T-helper 17 cell (primary cell): ENCODE results near the gene CLEC1A. TPM values are rescaled to one million over a fixed set of nuclear protein-coding genes. Genes with fewer than 3 reads are reported as not detected.
"Not testable (repeated sequence)": the region's sequence is repeated elsewhere in the genome, so short reads cannot be mapped to it uniquely, and the experiment has no call there.

ENCODE experiments used
- ATAC-seq: fragments of 150-1000 bp; cut with Tn5 transposase; 2 replicates; pipeline ENCODE4 v1.10.0; 2021; ENCODE audit warnings: mild to moderate bottlenecking, moderate library complexity
- DNase-seq, 3 donors: peaks; one replicate each; pipeline versions ENCODE4 v3.0.0 to v3.0.0-alpha.2; 2020 to 2021
- H3K9me3 ChIP-seq: one replicate; pipeline ENCODE4 v1.7.0; 2013; ENCODE audit warnings: low read length, mild to moderate bottlenecking; ENCODE audit not compliant: control insufficient read depth, poor library complexity, severe bottlenecking
- H3K27ac Mint-ChIP-seq: one replicate; pipeline ENCODE4 v1.8.0; 2022; ENCODE audit warnings: mild to moderate bottlenecking, moderate library complexity, mixed read lengths
- H3K27me3 Mint-ChIP-seq: one replicate; pipeline ENCODE4 v1.8.0; 2022; ENCODE audit warnings: mixed read lengths
- H3K36me3 Mint-ChIP-seq: one replicate; pipeline ENCODE4 v1.8.0; 2022; ENCODE audit warnings: low read depth, mixed read lengths
- H3K4me1 Mint-ChIP-seq: one replicate; pipeline ENCODE4 v1.8.0; 2022; ENCODE audit warnings: mild to moderate bottlenecking, mixed read lengths
- H3K4me3 Mint-ChIP-seq: one replicate; pipeline ENCODE4 v1.8.0; 2022; ENCODE audit warnings: mild to moderate bottlenecking, moderate library complexity, mixed read lengths
- total RNA-seq, 4 donors: library from RNA in 2 of 4; stranded (reverse) in 2 of 4; gene quantifications; one replicate each; pipeline ENCODE4 v1.2.3 and lab custom pipeline; 2022 to 2026

Gene CLEC1A
- total RNA-seq, 2 donors from 2014 or later: not detected

DNA sequence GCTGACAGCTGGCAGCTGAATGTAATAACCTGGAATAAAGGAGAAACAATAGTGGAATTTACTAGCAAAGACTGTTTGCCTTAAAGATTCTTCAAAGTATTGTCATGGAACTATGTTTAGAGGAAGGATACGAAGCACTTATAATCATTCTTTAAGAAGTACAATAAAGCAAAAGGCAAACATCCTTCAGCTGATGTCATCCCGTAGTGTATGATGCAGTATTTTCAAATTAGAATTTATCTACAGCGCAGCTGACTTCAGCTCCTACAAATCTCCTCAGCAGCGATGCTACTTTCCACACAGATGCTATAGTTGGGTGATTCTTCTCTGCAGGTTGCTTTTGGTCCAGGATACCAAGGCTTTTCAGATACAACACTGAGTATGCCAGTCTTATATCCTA is 31.5 kb downstream of the CLEC1A start:
- no peaks in the 10 kb centered on the region for H3K9me3 ChIP-seq
- no peak overlapping the region for H3K27ac Mint-ChIP-seq
- H3K36me3 Mint-ChIP-seq: no peaks in the 10 kb centered on the region
- peaks cover 65% of the 10 kb centered on the region for H3K27me3 Mint-ChIP-seq
- DNase-seq (no peak), ATAC-seq (no peak)
- H3K4me3 Mint-ChIP-seq: no peak overlapping the region
- H3K4me1 Mint-ChIP-seq: no peaks in the 10 kb centered on the region

DNA sequence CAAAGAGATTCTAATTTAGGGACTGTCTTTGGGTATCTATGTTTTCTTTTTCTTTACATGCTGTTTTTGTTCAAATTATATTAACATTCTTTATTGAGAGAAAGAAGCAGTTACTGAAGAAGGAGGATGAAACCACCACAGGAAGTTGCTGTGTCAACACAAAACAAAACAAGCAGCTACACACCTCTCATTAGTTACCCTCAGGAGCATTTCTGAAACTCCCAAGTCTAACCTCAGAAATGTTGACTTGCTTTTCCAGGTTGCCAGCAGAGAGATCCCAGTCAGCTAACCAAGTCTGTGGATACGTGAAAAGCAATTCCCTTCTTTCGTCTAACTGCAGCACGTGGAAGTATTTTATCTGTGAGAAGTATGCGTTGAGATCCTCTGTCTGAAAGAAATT is 33.5 kb downstream of the CLEC1A start:
- Mint-ChIP-seq H3K27ac (no peak overlapping the region), H3K27me3 (peaks cover 58% of the 10 kb centered on the region), H3K4me3 (no peak overlapping the region), H3K4me1 (no peaks in the 10 kb centered on the region), H3K36me3 (no peaks in the 10 kb centered on the region)
- ATAC-seq: no peak
- H3K9me3 ChIP-seq: no peaks in the 10 kb centered on the region
- DNase-seq: no peak

DNA sequence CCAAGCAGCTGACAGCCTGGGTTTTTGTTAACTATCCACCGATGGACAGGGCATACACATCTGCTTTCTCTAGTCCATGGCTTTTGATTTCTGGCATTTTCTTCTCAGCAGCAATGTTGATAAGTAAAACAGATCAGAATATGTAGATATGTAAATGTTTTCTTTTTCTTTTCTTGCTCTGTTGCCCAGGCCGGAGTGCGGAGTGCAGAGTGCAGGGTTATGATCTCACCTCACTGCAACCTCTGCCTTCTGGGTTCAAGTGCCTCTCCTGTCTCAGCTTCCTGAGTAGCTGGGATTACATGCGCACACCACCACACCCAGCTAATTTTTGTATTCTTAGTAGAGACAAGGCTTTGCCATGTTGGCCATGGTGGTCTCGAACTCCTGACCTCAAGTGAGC is 40.4 kb downstream of the CLEC1A start:
- no peaks in the 10 kb centered on the region for H3K4me1 Mint-ChIP-seq
- H3K27ac Mint-ChIP-seq: no peak overlapping the region
- ATAC-seq (no peak), DNase-seq (no peak)
- H3K27me3 Mint-ChIP-seq: peaks cover 14% of the 10 kb centered on the region
- no peak overlapping the region for H3K4me3 Mint-ChIP-seq
- no peaks in the 10 kb centered on the region for H3K36me3 Mint-ChIP-seq
- no peaks in the 10 kb centered on the region for H3K9me3 ChIP-seq

DNA sequence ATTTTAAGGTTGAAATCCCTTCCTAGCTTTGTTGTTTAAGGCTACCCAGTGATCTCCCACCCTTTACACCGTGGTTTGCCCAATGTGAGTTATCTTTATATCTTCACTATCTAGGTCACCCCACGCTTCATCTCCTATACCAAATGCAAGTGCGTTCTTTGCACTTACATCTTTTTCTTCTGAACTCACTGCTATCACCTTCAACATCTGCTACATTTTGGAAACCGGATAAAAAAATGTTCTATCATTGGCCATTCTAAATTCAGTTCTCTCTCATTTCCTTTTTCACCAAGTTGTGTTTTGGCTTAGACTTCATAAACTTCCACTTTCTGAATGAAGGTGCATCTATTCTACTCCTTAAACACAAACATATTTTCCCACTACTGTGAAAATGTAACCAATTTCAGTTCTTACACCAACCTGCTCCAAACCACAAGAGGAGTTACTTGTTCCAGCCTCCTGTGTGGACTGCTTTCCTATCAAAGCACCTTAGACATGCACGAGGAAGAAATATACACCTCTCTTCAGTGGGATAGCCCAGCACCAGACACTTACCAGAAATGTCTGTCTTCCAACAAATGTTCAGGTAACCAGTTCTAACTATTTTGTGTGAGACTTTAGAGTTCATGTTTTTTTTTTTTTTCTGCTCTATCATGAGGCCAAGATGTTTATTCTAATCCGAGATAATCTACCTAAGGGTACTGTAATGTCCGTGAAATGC is 46.4 kb downstream of the CLEC1A start:
- no peaks in the 10 kb centered on the region for H3K9me3 ChIP-seq
- H3K27ac Mint-ChIP-seq: no peak overlapping the region
- H3K4me1 Mint-ChIP-seq: peaks cover 8% of the 10 kb centered on the region
- ATAC-seq (no peak), DNase-seq (no peak)
- peaks cover 54% of the 10 kb centered on the region for H3K27me3 Mint-ChIP-seq
- H3K36me3 Mint-ChIP-seq: no peaks in the 10 kb centered on the region
- no peak overlapping the region for H3K4me3 Mint-ChIP-seq

DNA sequence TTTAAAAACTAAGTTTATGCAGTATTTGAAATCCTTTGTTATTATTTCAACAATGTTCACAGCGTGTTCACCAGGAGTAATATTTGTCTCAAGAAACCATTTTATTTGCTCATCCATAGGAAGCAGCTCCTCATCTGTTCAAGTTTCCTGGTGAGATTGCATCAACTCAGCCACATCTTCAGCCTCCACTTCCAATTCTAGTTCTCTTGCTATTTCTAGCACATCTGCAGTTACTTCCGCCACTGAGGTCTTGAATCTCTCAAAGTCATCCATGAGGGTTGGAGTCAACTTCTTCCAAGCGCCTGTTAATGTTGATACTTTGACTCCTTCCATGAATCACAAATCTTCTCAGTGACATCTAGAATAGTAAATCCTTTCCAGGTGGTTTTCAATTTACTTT is 50.3 kb downstream of the CLEC1A start:
- no peak overlapping the region for H3K27ac Mint-ChIP-seq
- no peaks in the 10 kb centered on the region for H3K36me3 Mint-ChIP-seq
- H3K27me3 Mint-ChIP-seq: peaks cover 76% of the 10 kb centered on the region
- H3K4me1 Mint-ChIP-seq: peaks cover 8% of the 10 kb centered on the region
- DNase-seq (no peak), ATAC-seq (no peak)
- no peak overlapping the region for H3K4me3 Mint-ChIP-seq
- no peaks in the 10 kb centered on the region for H3K9me3 ChIP-seq

DNA sequence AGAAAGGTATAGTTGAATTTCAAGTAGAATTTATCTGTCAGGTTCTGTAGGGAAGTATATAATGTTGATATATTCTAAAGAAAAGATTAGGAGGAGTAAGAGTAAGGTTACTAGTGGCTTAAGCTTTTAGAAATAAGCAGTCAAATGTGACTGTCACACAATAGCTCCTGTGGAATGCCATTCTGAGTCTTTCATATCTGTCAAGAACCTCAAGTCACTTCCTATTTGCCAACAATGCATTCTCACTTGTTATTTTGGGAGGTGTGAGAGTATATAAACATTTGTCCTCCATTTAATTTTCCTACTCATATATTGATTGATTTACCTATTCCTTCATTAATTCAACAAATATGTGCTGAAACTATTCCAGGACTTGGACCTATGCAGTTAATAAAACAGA is 56.6 kb downstream of the CLEC1A start:
- Mint-ChIP-seq H3K27ac (no peak overlapping the region), H3K4me3 (no peak overlapping the region), H3K36me3 (peaks cover 2% of the 10 kb centered on the region), H3K4me1 (no peaks in the 10 kb centered on the region), H3K27me3 (peaks cover 80% of the 10 kb centered on the region)
- ATAC-seq: no peak
- no peak for DNase-seq
- no peaks in the 10 kb centered on the region for H3K9me3 ChIP-seq

DNA sequence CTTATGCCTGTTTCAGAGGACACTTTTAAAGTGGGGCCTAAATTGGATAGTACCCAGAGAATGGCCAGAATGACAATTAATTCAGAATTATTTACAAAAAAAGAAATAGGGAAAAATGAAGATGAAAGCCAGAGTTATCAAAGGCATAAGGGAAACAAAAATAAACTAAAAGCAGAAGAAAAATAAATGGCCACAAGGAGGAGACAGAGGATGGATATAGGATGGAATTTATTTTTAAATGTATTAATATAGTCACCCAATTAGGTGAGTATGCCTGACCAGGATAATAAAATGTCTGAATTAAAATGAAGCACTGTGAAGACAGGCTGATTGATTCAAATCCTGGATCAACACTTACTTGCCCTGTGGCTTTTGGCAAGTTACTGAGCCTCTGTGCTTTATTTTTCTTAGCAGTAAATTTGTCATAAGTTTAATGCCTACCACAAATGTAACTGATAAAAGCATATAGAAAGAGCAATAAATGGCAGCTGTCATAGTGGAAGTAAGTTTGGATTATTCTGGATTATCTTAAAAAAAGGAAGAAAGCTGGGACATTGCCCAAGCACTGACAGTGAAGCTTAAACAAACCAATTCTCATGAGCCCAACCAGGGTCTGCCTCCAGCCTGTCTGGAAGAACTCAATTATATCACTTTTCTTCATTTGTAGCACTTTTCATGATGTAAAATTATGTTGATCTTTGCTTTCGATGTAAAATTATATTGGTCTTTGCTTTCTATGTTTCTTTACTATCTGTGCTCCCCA is 64.8 kb downstream of the CLEC1A start:
- Mint-ChIP-seq H3K4me3 (no peak overlapping the region), H3K36me3 (peaks cover 4% of the 10 kb centered on the region), H3K27ac (no peak overlapping the region), H3K27me3 (peaks cover 79% of the 10 kb centered on the region), H3K4me1 (no peaks in the 10 kb centered on the region)
- DNase-seq (no peak), ATAC-seq (no peak)
- H3K9me3 ChIP-seq: no peaks in the 10 kb centered on the region

DNA sequence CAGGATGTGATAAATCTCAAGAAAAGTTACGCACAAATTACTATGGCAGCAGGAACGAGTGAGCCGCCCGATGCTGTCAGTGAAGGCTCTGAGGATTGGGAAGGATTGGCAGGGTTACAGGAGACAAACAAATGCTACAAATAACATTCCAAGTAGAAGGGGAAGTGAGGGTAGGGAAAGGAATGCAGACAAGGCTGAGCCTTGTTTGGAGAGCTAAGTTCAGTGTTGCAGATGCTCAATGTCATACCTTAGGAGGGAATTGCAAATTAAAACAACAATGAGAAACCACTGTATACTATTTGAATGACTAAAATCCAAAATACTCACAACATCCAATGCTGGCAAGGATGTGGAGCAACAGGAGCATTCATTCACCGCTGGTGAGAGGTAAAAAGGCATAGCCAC is 67.0 kb downstream of the CLEC1A start:
- no peak for DNase-seq
- no peak overlapping the region for H3K4me3 Mint-ChIP-seq
- H3K36me3 Mint-ChIP-seq: peaks cover 4% of the 10 kb centered on the region

DNA sequence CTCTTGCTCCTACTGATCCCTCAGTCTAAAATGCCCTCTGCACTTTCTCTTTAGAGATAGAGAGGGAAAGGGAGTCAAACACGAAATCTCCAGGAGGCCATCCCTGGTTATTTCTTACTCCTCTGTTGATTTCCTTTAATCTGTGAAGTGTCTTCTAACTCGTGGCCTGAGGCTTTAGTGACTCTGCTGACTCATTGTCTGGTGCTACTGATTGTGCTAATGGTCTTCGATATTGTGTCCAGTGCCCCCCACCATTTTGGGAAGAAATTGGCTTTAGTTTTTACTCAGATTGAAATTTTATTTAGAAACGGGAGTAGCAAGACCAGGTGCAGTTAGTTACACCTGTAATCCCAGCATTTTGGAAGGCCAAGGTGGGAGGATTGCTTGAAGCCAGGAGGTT is 67.5 kb downstream of the CLEC1A start:
- Mint-ChIP-seq H3K36me3 (peaks cover 4% of the 10 kb centered on the region), H3K4me1 (no peaks in the 10 kb centered on the region), H3K27ac (no peak overlapping the region), H3K27me3 (peaks cover 55% of the 10 kb centered on the region), H3K4me3 (no peak overlapping the region)
- H3K9me3 ChIP-seq: no peaks in the 10 kb centered on the region
- ATAC-seq (no peak), DNase-seq (no peak)

More for the DNA sequence above, 67.0 kb downstream of the CLEC1A start:
- H3K27me3 Mint-ChIP-seq: peaks cover 60% of the 10 kb centered on the region
- H3K27ac Mint-ChIP-seq: no peak overlapping the region
- H3K9me3 ChIP-seq: no peaks in the 10 kb centered on the region
- ATAC-seq: no peak
- H3K4me1 Mint-ChIP-seq: no peaks in the 10 kb centered on the region

DNA sequence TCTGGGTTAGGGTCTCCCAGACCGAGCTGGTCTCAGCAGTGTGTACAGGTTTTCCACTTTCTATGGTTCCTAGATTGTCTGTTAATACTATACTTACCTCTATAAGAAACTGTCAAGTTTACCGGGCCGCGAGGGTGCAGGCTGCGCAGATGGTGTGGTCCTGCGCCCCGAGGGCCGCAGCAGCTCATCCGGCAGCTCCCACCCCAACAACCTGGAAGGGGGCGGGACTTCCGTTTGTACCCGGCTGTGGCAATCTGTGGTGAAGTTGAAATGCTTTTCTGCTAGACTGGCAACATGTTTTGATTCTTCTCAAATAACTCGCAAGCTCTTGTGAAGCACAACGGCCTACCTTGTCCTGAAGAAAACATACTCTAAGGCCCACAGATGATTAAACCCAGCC is 68.3 kb downstream of the CLEC1A start, which contains the start of gene CLEC9A:
Gene CLEC9A, plus strand, starts transcription at position 237 of the 400 bp plus-strand sequence. CDS start 22,006 bp downstream, outside the sequence.
- H3K4me3 Mint-ChIP-seq: no peak within 1 kb of the TSS

DNA sequence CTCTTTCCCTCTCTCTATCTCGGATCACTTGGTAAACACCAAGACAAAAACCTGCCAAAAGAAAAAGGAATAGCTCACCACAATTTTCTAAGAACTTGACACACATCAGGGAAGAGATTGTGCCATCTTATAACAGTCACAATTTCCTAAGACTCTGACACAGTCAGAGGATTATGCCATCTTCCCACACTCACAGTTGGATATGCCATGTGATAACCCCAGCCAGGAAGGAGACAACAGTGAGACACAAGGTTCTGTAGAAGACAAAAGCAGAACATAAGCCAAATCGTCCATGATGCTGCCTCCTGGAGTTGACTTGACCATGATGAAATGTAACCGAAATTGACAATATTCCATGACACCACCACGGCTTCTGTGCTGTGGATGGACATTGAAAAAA is 71.1 kb downstream of the CLEC1A start:
- Mint-ChIP-seq H3K27me3 (peaks cover 41% of the 10 kb centered on the region), H3K4me3 (no peak overlapping the region), H3K36me3 (peaks cover 4% of the 10 kb centered on the region), H3K27ac (no peak overlapping the region), H3K4me1 (no peaks in the 10 kb centered on the region)
- ATAC-seq: no peak
- no peak for DNase-seq
- no peaks in the 10 kb centered on the region for H3K9me3 ChIP-seq

More for the DNA sequence above, 68.3 kb downstream of the CLEC1A start, which contains the start of gene CLEC9A:
- no peak for ATAC-seq
- Mint-ChIP-seq H3K36me3 (peaks cover 4% of the 10 kb centered on the region), H3K27me3 (peaks cover 51% of the 10 kb centered on the region), H3K4me1 (no peaks in the 10 kb centered on the region), H3K27ac (no peak within 1 kb of the TSS)
- DNase-seq: no peak
- H3K9me3 ChIP-seq: no peaks in the 10 kb centered on the region

DNA sequence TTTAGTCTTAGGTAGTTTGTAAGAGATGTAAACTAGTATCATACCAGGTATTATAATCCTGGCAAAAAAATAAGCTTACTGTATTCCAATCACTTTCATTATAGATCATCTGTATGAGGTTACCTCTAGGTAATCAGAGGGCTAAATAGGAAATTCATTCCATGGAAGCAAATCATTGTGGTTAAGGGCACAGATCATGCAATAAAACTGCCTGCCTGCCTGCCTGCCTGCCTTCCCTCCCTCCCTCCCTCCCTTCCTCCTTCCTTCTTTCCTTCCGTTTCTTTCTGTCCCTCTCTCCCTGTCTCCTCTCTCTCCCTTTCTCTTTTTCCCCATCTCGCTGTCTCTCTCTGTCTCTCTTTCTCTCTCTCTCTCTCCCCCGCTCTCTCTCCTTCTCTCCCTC is 71.5 kb downstream of the CLEC1A start:
- DNase-seq: no peak
- no peak for ATAC-seq
- peaks cover 38% of the 10 kb centered on the region for H3K27me3 Mint-ChIP-seq
- no peak overlapping the region for H3K27ac Mint-ChIP-seq
- no peaks in the 10 kb centered on the region for H3K4me1 Mint-ChIP-seq
- H3K4me3 Mint-ChIP-seq: no peak overlapping the region
- no peaks in the 10 kb centered on the region for H3K9me3 ChIP-seq
- peaks cover 4% of the 10 kb centered on the region for H3K36me3 Mint-ChIP-seq

DNA sequence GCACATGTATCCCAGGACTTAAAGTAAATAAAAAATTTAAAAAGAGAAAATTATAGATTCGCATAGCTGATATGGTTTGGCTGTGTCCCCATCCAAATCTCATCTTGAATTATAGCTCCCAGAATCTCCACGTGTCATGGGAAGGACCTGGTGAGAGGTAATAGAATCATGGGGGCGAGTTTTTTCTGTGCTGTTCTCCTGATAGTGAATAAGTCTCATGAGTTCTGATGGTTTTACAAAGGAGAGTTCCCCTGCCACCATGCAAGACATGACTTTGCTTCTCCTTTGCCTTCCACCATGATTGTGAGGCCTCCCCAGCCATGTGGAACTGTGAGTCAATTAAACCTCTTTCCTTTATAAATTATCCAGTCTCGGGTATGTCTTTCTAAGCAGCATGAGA is 72.1 kb downstream of the CLEC1A start:
- peaks cover 37% of the 10 kb centered on the region for H3K27me3 Mint-ChIP-seq
- not testable (repeated sequence) for H3K27ac Mint-ChIP-seq, H3K9me3 ChIP-seq, H3K4me1 Mint-ChIP-seq, H3K4me3 Mint-ChIP-seq, H3K36me3 Mint-ChIP-seq, ATAC-seq, DNase-seq
